ENCODE results near the gene THAP10.

- TF ChIP-seq POLR2A (IDR thresholded peaks at IDR 0.05) (no peak), CTCF (IDR thresholded peaks at IDR 0.05) (no peak)
Observed at GRCh38 chr15:70857562-70858285, 34.5 kb downstream of the THAP10 start.

All from upper lobe of left lung (tissue), 4 donors.